ENCODE measurements around the gene WFIKKN1.

- TF ChIP-seq POLR2A (IDR thresholded peaks at IDR 0.05; ENCODE audit: low read length): no peak
- TF ChIP-seq GATA1 (IDR thresholded peaks at IDR 0.05; ENCODE audit: low read depth, low read length): no peak
Measured at GRCh38 chr16:630249-630814, 453 bp upstream of the WFIKKN1 start.
